Neuronal stem cell (in vitro differentiated cells): ENCODE data around the gene PRKN.

Experiments
- DNase-seq: peaks from one replicate; pipeline ENCODE4 v3.0.0-alpha.2; 2013; ENCODE audit warnings: low spot score
- H2AFZ ChIP-seq: one replicate; pipeline ENCODE4 v1.6.1; 2013; ENCODE audit warnings: mild to moderate bottlenecking, low read length, inconsistent platforms
- H2AK5ac ChIP-seq: 2 replicates; pipeline ENCODE4 v1.6.1; 2013; ENCODE audit warnings: low read depth, mild to moderate bottlenecking, inconsistent platforms, low read length, moderate library complexity, mixed read lengths
- H2BK120ac ChIP-seq: 2 replicates; pipeline ENCODE4 v1.6.1; 2013; ENCODE audit warnings: low read depth, mild to moderate bottlenecking, inconsistent platforms, low read length, moderate library complexity, mixed read lengths
- H2BK12ac ChIP-seq: one replicate; pipeline ENCODE4 v1.6.1; 2013; ENCODE audit warnings: low read length, inconsistent platforms
- H2BK15ac ChIP-seq: 2 replicates; pipeline ENCODE4 v1.6.1; 2013; ENCODE audit warnings: mild to moderate bottlenecking, low read length, inconsistent platforms, mixed read lengths
- H2BK5ac ChIP-seq: one replicate; pipeline ENCODE4 v1.6.1; 2013; ENCODE audit warnings: inconsistent platforms, mild to moderate bottlenecking, low read length, moderate library complexity
- H3K14ac ChIP-seq: one replicate; pipeline ENCODE4 v1.6.1; 2013; ENCODE audit warnings: low read length, inconsistent platforms
- H3K18ac ChIP-seq: 2 replicates; pipeline ENCODE4 v1.6.1; 2013; ENCODE audit warnings: low read length, inconsistent platforms
- H3K23ac ChIP-seq: 2 replicates; pipeline ENCODE4 v1.6.1; 2013; ENCODE audit warnings: low read depth, mild to moderate bottlenecking, mixed read lengths, low read length, inconsistent platforms; ENCODE audit not compliant: poor library complexity
- H3K27ac ChIP-seq: replicated peaks from 3 replicates; pipeline ENCODE4 v1.5.1; 2013; ENCODE audit warnings: low read length, inconsistent platforms
- H3K27me3 ChIP-seq, 3 experiments: 2 replicates each; pipeline ENCODE4 v1.6.1; 2013; ENCODE audit warnings: low read length in 3 of 3, mild to moderate bottlenecking in 2 of 3, inconsistent platforms in 1 of 3, low read depth in 1 of 3, mixed read lengths in 1 of 3, moderate library complexity in 1 of 3; ENCODE audit not compliant: control insufficient read depth in 3 of 3, insufficient read depth in 3 of 3
- H3K36me3 ChIP-seq, 2 donors: replicated peaks in 1 of 2; 2 replicates each; pipeline ENCODE4 v1.6.1; 2013; ENCODE audit warnings: low read length in 2 of 2; ENCODE audit not compliant: control insufficient read depth in 2 of 2, insufficient read depth in 2 of 2
- H3K4ac ChIP-seq: 2 replicates; pipeline ENCODE4 v1.6.1; 2013; ENCODE audit warnings: inconsistent platforms, mild to moderate bottlenecking, low read length, moderate library complexity
- H3K4me1 ChIP-seq, 2 donors: 1 replicate in 1 of 2; 2 replicates in 1 of 2; pipeline ENCODE4 v1.6.1; 2013; ENCODE audit warnings: low read length in 2 of 2, low read depth in 1 of 2; ENCODE audit not compliant: control insufficient read depth in 2 of 2, insufficient read depth in 1 of 2
- H3K4me2 ChIP-seq: one replicate; pipeline ENCODE4 v1.6.1; 2013; ENCODE audit warnings: mild to moderate bottlenecking, low read length, inconsistent platforms; ENCODE audit not compliant: insufficient read depth, poor library complexity, severe bottlenecking
- H3K4me3 ChIP-seq, 2 donors: 2 replicates each; pipeline ENCODE4 v1.5.1; 2013; ENCODE audit warnings: low read length in 2 of 2, mild to moderate bottlenecking in 2 of 2, inconsistent platforms in 1 of 2, moderate library complexity in 1 of 2
- H3K79me1 ChIP-seq: one replicate; pipeline ENCODE4 v1.6.1; 2013; ENCODE audit warnings: low read depth, mild to moderate bottlenecking, inconsistent platforms, low read length, moderate library complexity
- H3K9ac ChIP-seq: one replicate; pipeline ENCODE4 v1.6.1; 2013; ENCODE audit warnings: mild to moderate bottlenecking, low read depth, low read length, inconsistent platforms; ENCODE audit not compliant: poor library complexity
- H3K9me3 ChIP-seq, 2 donors: replicated peaks in 1 of 2; 2 replicates each; pipeline versions ENCODE3 to v1.6.1; 2013; ENCODE audit warnings: low read length in 2 of 2, mild to moderate bottlenecking in 2 of 2, inconsistent platforms in 1 of 2, low read depth in 1 of 2, mixed read lengths in 1 of 2, moderate library complexity in 1 of 2; ENCODE audit not compliant: control insufficient read depth in 2 of 2, insufficient read depth in 1 of 2
- H4K8ac ChIP-seq: one replicate; pipeline ENCODE4 v1.6.1; 2013; ENCODE audit warnings: low read depth, mild to moderate bottlenecking, inconsistent platforms, low read length, moderate library complexity
- H4K91ac ChIP-seq: one replicate; pipeline ENCODE4 v1.6.1; 2013; ENCODE audit warnings: low read length, low read depth, mild to moderate bottlenecking, inconsistent platforms; ENCODE audit not compliant: poor library complexity
- WGBS, 2 donors: extraction: QIAGEN DNeasy Blood & Tissue Kit; methylation state at CpG; one replicate each; pipeline ENCODE4 v1.1.7; 2013; ENCODE audit warnings: missing lambda C conversion rate in 2 of 2, mixed read lengths in 1 of 2; ENCODE audit not compliant: insufficient read length in 2 of 2, insufficient replicate concordance in 1 of 2; ENCODE audit errors: extremely low coverage in 2 of 2; 5-methylcytosine and 5-hydroxymethylcytosine counted together

PRKN gene

DNA sequence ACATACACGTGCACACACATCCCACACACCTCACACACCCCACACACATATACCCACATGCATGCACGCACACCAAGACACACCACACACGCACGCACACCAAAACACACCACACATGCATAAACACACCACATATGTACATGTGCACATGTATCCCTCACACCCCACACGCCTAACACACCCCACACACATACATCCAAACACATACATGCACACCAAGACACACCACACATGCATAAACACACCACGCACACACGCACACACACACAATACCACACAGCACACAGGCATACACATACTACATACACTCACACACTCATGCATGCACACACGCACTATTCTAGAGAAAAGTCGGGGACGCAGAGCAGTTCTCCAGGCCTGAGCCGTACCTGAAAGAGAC is 671.5 kb downstream of the PRKN start:
- Histone ChIP-seq H2AK5ac (peak overlapping the region; percentile 15), H3K36me3 (no peaks in the 10 kb centered on the region), H3K9ac (peak overlapping the region; percentile 53), H2BK15ac (peak overlapping the region; percentile 2), H3K9me3 (no peaks in the 10 kb centered on the region), H2BK120ac (no peak overlapping the region), H4K8ac (peak overlapping the region; percentile 96), H3K4me2 (no peak overlapping the region), H3K27ac (no peak overlapping the region), H4K91ac (no peak overlapping the region), H2BK5ac (no peak overlapping the region), H3K4me3 (peak overlapping the region in 1 of 2 donors; percentile 37), H3K27me3 (no peaks in the 10 kb centered on the region), H3K4ac (peak overlapping the region; percentile 10), H3K23ac (peak overlapping the region; percentile 9), H2BK12ac (peak overlapping the region; percentile 76), H3K79me1 (peaks cover 4% of the 10 kb centered on the region), H2AFZ (no peak overlapping the region), H3K4me1 (peaks cover 9 to 13% of the 10 kb centered on the region in 2 donors), H3K18ac (no peak overlapping the region), H3K14ac (peak overlapping the region; percentile 92)
- 100% methylated on average over 5 of the region's 11 CpGs; no CpG with 5 or more reads in 1 of the 2 donors for WGBS, 2 donors
- no peak for DNase-seq

DNA sequence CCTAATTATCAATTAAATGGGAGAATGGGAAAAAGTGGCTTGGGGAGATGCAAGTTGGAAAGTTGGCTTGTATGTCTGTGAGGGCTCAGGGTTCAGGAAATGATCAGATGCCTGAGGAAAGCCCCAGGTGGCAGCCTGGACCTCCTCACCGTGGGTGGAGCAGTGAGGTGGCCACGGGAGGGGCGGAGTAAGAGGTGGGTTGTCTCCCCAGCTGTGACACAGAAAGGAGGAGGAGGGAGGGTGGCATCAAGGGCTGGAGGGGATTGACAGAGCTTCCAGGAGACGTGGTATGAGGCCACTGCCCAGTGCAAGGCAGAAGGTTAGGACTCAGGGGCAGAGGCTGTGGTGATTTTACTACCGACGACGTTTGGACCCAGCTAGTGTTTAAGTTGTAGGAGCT is 672.2 kb downstream of the PRKN start:
- WGBS, 2 donors = no CpG with 5 or more reads among the region's 7 CpGs
- no peak overlapping the region for H3K18ac ChIP-seq
- peaks cover 9 to 13% of the 10 kb centered on the region in 2 donors for H3K4me1 ChIP-seq
- no peak overlapping the region for H4K91ac ChIP-seq
- H3K14ac ChIP-seq = no peak overlapping the region
- no peak overlapping the region for H2BK12ac ChIP-seq
- H4K8ac ChIP-seq = no peak overlapping the region
- H2AFZ ChIP-seq = no peak overlapping the region
- no peaks in the 10 kb centered on the region for H3K36me3 ChIP-seq
- H2BK5ac ChIP-seq = no peak overlapping the region
- H3K27ac ChIP-seq = no peak overlapping the region
- no peaks in the 10 kb centered on the region for H3K27me3 ChIP-seq
- no peak overlapping the region for H2BK120ac ChIP-seq
- H3K4ac ChIP-seq = no peak overlapping the region
- peak overlapping the region; percentile 15 for H2AK5ac ChIP-seq
- H3K9me3 ChIP-seq = no peaks in the 10 kb centered on the region
- H3K79me1 ChIP-seq = peaks cover 4% of the 10 kb centered on the region
- no peak overlapping the region for H3K9ac ChIP-seq
- H3K23ac ChIP-seq = no peak overlapping the region
- DNase-seq = no peak
- H2BK15ac ChIP-seq = no peak overlapping the region
- H3K4me3 ChIP-seq = no peak overlapping the region
- H3K4me2 ChIP-seq = no peak overlapping the region

DNA sequence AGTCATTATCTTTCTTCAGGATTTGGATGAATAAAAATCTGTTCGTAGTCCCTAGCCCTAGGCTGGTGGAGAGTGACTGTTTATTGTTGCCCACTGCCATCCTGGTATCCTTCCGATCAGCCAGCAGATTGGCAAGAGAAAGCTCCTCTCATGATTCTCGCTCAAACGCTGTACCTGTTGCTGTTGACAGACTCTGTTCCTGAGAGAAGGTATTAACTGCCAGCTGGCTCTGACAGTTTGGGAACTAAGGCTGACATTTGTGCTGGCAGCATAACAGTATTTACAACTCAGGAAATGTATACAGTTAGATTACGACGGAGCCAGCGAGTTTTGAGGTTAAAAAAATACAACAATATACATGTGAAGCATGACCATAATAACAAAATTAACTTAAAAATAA is 674.5 kb downstream of the PRKN start:
- Histone ChIP-seq H2BK5ac (no peak overlapping the region), H2BK120ac (no peak overlapping the region), H2BK12ac (no peak overlapping the region), H3K4me1 (peaks cover 9 to 13% of the 10 kb centered on the region in 2 donors), H3K9me3 (no peaks in the 10 kb centered on the region), H3K9ac (no peak overlapping the region), H2BK15ac (no peak overlapping the region), H3K4ac (no peak overlapping the region), H3K23ac (no peak overlapping the region), H3K4me2 (no peak overlapping the region), H3K4me3 (no peak overlapping the region), H3K14ac (no peak overlapping the region), H2AK5ac (no peak overlapping the region), H3K18ac (no peak overlapping the region), H3K36me3 (no peaks in the 10 kb centered on the region), H3K27ac (no peak overlapping the region), H2AFZ (no peak overlapping the region), H3K27me3 (no peaks in the 10 kb centered on the region), H4K91ac (no peak overlapping the region), H4K8ac (no peak overlapping the region), H3K79me1 (peaks cover 4% of the 10 kb centered on the region)
- no CpG with 5 or more reads among the region's 7 CpGs for WGBS, 2 donors
- no peak for DNase-seq

DNA sequence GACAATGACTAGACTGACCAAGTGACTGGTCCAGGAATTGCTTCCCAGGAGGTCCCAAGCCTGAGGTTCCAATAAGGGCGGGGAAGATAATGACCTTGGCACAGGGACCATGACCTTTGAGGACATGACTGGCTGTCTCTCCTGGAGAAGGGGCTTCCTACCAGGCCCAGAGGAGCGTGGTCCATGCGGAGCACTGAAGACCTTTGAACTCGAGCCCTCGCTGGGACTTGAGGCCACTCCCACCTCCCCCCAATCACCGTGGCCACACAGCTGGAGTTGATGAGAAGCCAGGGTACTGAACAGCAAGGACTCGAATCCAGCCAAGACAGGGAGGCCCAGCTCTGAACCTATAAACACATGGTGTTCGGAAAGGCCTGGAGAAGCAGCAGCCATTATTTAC is 677.0 kb downstream of the PRKN start:
- H3K14ac ChIP-seq = no peak overlapping the region
- H3K4me1 ChIP-seq = peaks cover 0 to 3% of the 10 kb centered on the region in 2 donors
- no peak overlapping the region for H4K91ac ChIP-seq
- H3K27ac ChIP-seq = no peak overlapping the region
- H2AK5ac ChIP-seq = no peak overlapping the region
- H3K4me3 ChIP-seq = no peak overlapping the region
- WGBS, 2 donors = no CpG with 5 or more reads among the region's 8 CpGs
- no peak overlapping the region for H3K23ac ChIP-seq
- H3K36me3 ChIP-seq = no peaks in the 10 kb centered on the region
- H2BK120ac ChIP-seq = no peak overlapping the region
- no peak overlapping the region for H2BK5ac ChIP-seq
- no peak overlapping the region for H3K18ac ChIP-seq
- H2AFZ ChIP-seq = no peak overlapping the region
- H3K27me3 ChIP-seq = no peaks in the 10 kb centered on the region
- H3K79me1 ChIP-seq = no peaks in the 10 kb centered on the region
- H4K8ac ChIP-seq = no peak overlapping the region
- no peak overlapping the region for H2BK12ac ChIP-seq
- H3K4ac ChIP-seq = no peak overlapping the region
- H3K9me3 ChIP-seq = no peaks in the 10 kb centered on the region
- no peak for DNase-seq
- no peak overlapping the region for H3K4me2 ChIP-seq
- H3K9ac ChIP-seq = no peak overlapping the region
- H2BK15ac ChIP-seq = no peak overlapping the region
